K562 (cell line): ENCODE results near the gene IGF1R.

Experiments
- CBX2 ChIP-seq: fragments of 200-600 bp; sonication (generic); IDR thresholded peaks from one replicate; pipeline ENCODE4 v1.6.1; 2012; ENCODE audit warnings: mild to moderate bottlenecking, low read length, inconsistent platforms; ENCODE audit not compliant: insufficient read depth, poor library complexity, severe bottlenecking
- CREM ChIP-seq: IDR thresholded peaks from 2 replicates; pipeline ENCODE4 v1.6.1; 2014; ENCODE audit warnings: antibody characterized with exemption, low read depth
- HNRNPH1 ChIP-seq: fragments of 200-400 bp; formaldehyde crosslinking; optimal IDR thresholded peaks from 2 replicates; pipeline ENCODE3; 2017; ENCODE audit warnings: low read depth, mild to moderate bottlenecking, low read length, moderate library complexity
- NRF1 ChIP-seq, 2 experiments: fragments of 450-650 bp; IDR thresholded peaks in 1 of 2; conservative IDR thresholded peaks in 1 of 2; 2 replicates each; pipeline ENCODE4 v1.6.1; 2014; ENCODE audit warnings: mild to moderate bottlenecking in 2 of 2
- TF ChIP-seq, protein P1 (sequence below), 3 experiments: IDR thresholded peaks in 2 of 3; conservative IDR thresholded peaks in 1 of 3; 2 replicates each; pipeline ENCODE4 v1.5.1; 2011 to 2012; ENCODE audit warnings: low read length in 3 of 3, mild to moderate bottlenecking in 3 of 3, control low read depth in 2 of 3, improper control_type of control experiment in 1 of 3, inconsistent platforms in 1 of 3, low read depth in 1 of 3, mixed read lengths in 1 of 3, moderate library complexity in 1 of 3; ENCODE audit not compliant: insufficient read depth in 2 of 3

- TF ChIP-seq HNRNPH1: no peak
- TF ChIP-seq, protein P1, sequence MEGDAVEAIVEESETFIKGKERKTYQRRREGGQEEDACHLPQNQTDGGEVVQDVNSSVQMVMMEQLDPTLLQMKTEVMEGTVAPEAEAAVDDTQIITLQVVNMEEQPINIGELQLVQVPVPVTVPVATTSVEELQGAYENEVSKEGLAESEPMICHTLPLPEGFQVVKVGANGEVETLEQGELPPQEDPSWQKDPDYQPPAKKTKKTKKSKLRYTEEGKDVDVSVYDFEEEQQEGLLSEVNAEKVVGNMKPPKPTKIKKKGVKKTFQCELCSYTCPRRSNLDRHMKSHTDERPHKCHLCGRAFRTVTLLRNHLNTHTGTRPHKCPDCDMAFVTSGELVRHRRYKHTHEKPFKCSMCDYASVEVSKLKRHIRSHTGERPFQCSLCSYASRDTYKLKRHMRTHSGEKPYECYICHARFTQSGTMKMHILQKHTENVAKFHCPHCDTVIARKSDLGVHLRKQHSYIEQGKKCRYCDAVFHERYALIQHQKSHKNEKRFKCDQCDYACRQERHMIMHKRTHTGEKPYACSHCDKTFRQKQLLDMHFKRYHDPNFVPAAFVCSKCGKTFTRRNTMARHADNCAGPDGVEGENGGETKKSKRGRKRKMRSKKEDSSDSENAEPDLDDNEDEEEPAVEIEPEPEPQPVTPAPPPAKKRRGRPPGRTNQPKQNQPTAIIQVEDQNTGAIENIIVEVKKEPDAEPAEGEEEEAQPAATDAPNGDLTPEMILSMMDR (IDR thresholded peaks at IDR 0.05 in 2 of 3, conservative IDR thresholded peaks at IDR 0.05 in 1 of 3; ENCODE audit: insufficient read depth in 2 of 3, low read depth in 1 of 3, low read length in 3 of 3): no peak
- no peak for TF ChIP-seq CBX2
- TF ChIP-seq NRF1 (conservative IDR thresholded peaks at IDR 0.05 in 1 of 2, IDR thresholded peaks at IDR 0.05 in 1 of 2): no peak
- TF ChIP-seq CREM: no peak
Measured at GRCh38 chr15:98795980-98796379, 147.6 kb downstream of the IGF1R start.
